Endothelial cell of umbilical vein (primary cell): ENCODE data around the gene CASP6.

Source experiments
- CTCF ChIP-seq, 2 donors: IDR thresholded peaks; 1 replicate in 1 of 2; 2 replicates in 1 of 2; pipeline ENCODE4 v1.5.1; 2011; ENCODE audit warnings: low read length in 2 of 2, mild to moderate bottlenecking in 2 of 2, moderate library complexity in 2 of 2, control low read depth in 1 of 2, inconsistent platforms in 1 of 2, low read depth in 1 of 2; ENCODE audit not compliant: insufficient read depth in 1 of 2; ENCODE audit errors: extremely low read depth in 1 of 2
- EZH2 ChIP-seq: IDR thresholded peaks from 2 replicates; pipeline ENCODE4 v1.6.1; 2012; ENCODE audit warnings: borderline replicate concordance, low read depth, mild to moderate bottlenecking, moderate library complexity, low read length, inconsistent platforms; ENCODE audit not compliant: severe bottlenecking
- FOS ChIP-seq: IDR thresholded peaks from 2 replicates; pipeline ENCODE4 v1.6.1; 2011; ENCODE audit warnings: mild to moderate bottlenecking, low read length, moderate library complexity, borderline replicate concordance; ENCODE audit not compliant: insufficient read depth
- GATA2 ChIP-seq: IDR thresholded peaks from 2 replicates; pipeline ENCODE4 v1.7.0; 2011; ENCODE audit warnings: low read depth, mild to moderate bottlenecking, moderate library complexity, mixed read lengths, low read length; ENCODE audit not compliant: insufficient read length, insufficient read depth
- JUN ChIP-seq: IDR thresholded peaks from 2 replicates; pipeline ENCODE4 v1.6.1; 2011; ENCODE audit warnings: borderline replicate concordance, low read depth; ENCODE audit not compliant: insufficient read length, insufficient read depth
- MAX ChIP-seq: IDR thresholded peaks from 2 replicates; pipeline ENCODE4 v1.6.1; 2011; ENCODE audit not compliant: insufficient read depth, insufficient read length
- POLR2A ChIP-seq: IDR thresholded peaks from 2 replicates; pipeline ENCODE4 v1.6.1; 2012; ENCODE audit warnings: low read depth, mild to moderate bottlenecking, control low read depth, low read length
- POLR2AphosphoS5 ChIP-seq: IDR thresholded peaks from 2 replicates; pipeline ENCODE4 v1.6.1; 2012; ENCODE audit warnings: low read depth, mild to moderate bottlenecking, control low read depth, low read length, moderate library complexity; ENCODE audit not compliant: insufficient read depth

GRCh38 chr4:109748114-109748513 is 44.9 kb upstream of the CASP6 start:
- TF ChIP-seq CTCF (IDR thresholded peaks at IDR 0.05; ENCODE audit: extremely low read depth in 1 of 2, insufficient read depth in 1 of 2, low read depth in 1 of 2, low read length in 2 of 2) (no peak), POLR2AphosphoS5 (no peak), EZH2 (no peak), FOS (no peak), JUN (no peak), POLR2A (no peak), MAX (no peak), GATA2 (no peak)
